Activated CD4-positive, alpha-beta T cell treated with anti-CD3 and anti-CD28 coated beads, Interleukin-2, amount 10 ng/mL, durations not matched to agents 7 days and 5 days (primary cell): Measurements from ENCODE around the gene CRHR1. TPM values are rescaled to one million over a fixed set of nuclear protein-coding genes. Genes with fewer than 3 reads are reported as not detected.

Experiments
- CTCF ChIA-PET: fragments of 350-600 bp; sonication (Branson Sonifier 250); formaldehyde crosslinking; loops from one replicate; lab custom pipeline; 2021; ENCODE audit warnings: antibody characterized with exemption; lab: Charles Lee
- POLR2A ChIA-PET: fragments of 350-600 bp; sonication (Branson Sonifier 250); formaldehyde crosslinking; loops from one replicate; lab custom pipeline; 2021; ENCODE audit warnings: antibody characterized with exemption; lab: Charles Lee
- DNase-seq: peaks from one replicate; pipeline ENCODE4 v3.0.0-alpha.2; 2020
- H3K27ac Mint-ChIP-seq: one replicate; pipeline ENCODE4 v1.8.0; 2021; ENCODE audit warnings: mild to moderate bottlenecking, moderate library complexity, mixed read lengths
- H3K27me3 Mint-ChIP-seq: one replicate; pipeline ENCODE4 v1.8.0; 2021; ENCODE audit warnings: mixed read lengths
- H3K36me3 Mint-ChIP-seq: one replicate; pipeline ENCODE4 v1.8.0; 2021; ENCODE audit warnings: low read depth, mixed read lengths
- H3K4me1 Mint-ChIP-seq: one replicate; pipeline ENCODE4 v1.8.0; 2021; ENCODE audit warnings: mixed read lengths
- H3K4me3 Mint-ChIP-seq: one replicate; pipeline ENCODE4 v1.8.0; 2021; ENCODE audit warnings: mild to moderate bottlenecking, moderate library complexity, mixed read lengths
- H3K9me3 Mint-ChIP-seq: one replicate; pipeline ENCODE4 v1.8.0; 2021; ENCODE audit warnings: mixed read lengths
- total RNA-seq, 2 experiments: library from RNA; stranded (reverse); gene quantifications; one replicate each; pipeline ENCODE4 v1.2.3, GENCODE V29; 2021

Gene CRHR1
- total RNA-seq, 2 experiments from 2014 or later: not detected

GRCh38 chr17:45750779-45751440 is 33.2 kb upstream of the CRHR1 start:
- H3K27ac Mint-ChIP-seq: no peak overlapping the region
- no peaks in the 10 kb centered on the region for H3K9me3 Mint-ChIP-seq
- POLR2A ChIA-PET: no interaction called here
- no peaks in the 10 kb centered on the region for H3K4me1 Mint-ChIP-seq
- DNase-seq: no peak
- no peak overlapping the region for H3K4me3 Mint-ChIP-seq
- CTCF ChIA-PET: no interaction called here
- H3K36me3 Mint-ChIP-seq: no peaks in the 10 kb centered on the region
- peaks cover 9% of the 10 kb centered on the region for H3K27me3 Mint-ChIP-seq

DNA sequence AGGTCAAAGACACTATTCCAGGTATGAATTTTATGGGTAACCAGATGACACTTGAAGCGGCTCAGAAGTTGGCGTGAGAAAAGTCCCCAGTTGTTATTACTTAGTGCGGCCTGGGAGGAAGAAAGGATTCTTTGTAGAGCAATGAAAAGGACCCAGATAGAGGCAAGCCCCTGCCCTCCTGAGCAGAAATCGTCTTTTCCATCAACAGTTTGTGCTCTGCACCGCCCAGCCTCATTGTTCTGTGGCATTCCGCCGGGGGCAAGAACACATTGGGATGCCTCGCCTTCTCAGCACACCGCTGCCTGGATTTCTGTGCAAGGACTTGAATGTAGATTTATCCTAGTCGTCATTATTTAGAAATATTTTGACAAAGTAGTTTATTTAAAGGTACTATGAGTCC is 32.7 kb upstream of the CRHR1 start:
- H3K4me1 Mint-ChIP-seq: no peaks in the 10 kb centered on the region
- peaks cover 9% of the 10 kb centered on the region for H3K27me3 Mint-ChIP-seq
- no peak overlapping the region for H3K4me3 Mint-ChIP-seq
- CTCF ChIA-PET: no interaction called here
- H3K27ac Mint-ChIP-seq: no peak overlapping the region
- H3K9me3 Mint-ChIP-seq: no peaks in the 10 kb centered on the region
- DNase-seq: no peak
- H3K36me3 Mint-ChIP-seq: no peaks in the 10 kb centered on the region
- POLR2A ChIA-PET: no interaction called here

DNA sequence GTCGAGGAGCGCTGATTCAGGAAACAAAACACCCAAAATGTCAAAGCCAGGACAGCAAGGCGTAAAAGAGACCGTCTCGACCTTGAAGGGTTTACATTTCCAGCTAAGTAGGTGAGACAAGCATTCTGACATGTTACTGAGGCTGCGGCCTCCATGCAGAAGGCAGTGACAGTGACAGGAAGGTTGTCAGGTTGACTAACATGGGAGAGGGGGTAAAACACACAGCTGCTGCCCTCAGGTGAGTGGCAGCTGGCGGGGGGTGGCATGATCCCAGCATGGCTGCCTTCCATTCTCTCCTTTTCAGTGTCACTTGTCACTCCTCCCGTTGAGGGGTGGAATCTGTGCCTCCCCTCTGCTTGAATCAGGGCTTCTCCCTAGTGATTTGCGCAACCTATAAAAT is 31.9 kb upstream of the CRHR1 start:
- ChIA-PET CTCF (no interaction called here), POLR2A (no interaction called here)
- H3K4me1 Mint-ChIP-seq: no peaks in the 10 kb centered on the region
- no peak overlapping the region for H3K27ac Mint-ChIP-seq
- H3K9me3 Mint-ChIP-seq: no peaks in the 10 kb centered on the region
- DNase-seq: no peak
- no peak overlapping the region for H3K4me3 Mint-ChIP-seq
- H3K27me3 Mint-ChIP-seq: peaks cover 9% of the 10 kb centered on the region
- no peaks in the 10 kb centered on the region for H3K36me3 Mint-ChIP-seq

- Mint-ChIP-seq H3K27me3 (peaks cover 6% of the 10 kb centered on the region), H3K36me3 (no peaks in the 10 kb centered on the region)
Measured at GRCh38 chr17:45753645-45754225, 30.4 kb upstream of the CRHR1 start.

DNA sequence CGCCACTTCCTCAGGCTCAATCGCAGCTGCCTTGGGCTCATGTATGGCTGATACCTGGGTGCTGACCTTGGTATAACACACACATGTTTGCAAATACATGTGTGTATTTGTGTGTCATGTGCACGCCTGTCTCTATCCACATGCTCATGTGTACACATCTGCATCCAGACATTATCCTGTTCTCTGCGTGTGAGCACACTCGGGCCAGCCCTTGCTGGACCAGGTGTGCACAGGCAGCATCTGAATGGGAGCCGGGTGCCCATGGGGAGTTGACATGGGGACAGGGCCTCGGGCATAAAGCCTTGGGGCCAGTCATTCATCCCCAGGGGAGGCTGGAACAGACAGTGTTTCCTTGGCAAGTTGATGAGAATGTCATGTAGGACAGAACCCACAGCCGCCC is 29.1 kb upstream of the CRHR1 start:
- Mint-ChIP-seq H3K27ac (no peak overlapping the region), H3K4me1 (no peaks in the 10 kb centered on the region), H3K9me3 (no peaks in the 10 kb centered on the region), H3K27me3 (peaks cover 6% of the 10 kb centered on the region), H3K36me3 (no peaks in the 10 kb centered on the region), H3K4me3 (no peak overlapping the region)
- CTCF ChIA-PET: interaction anchor here (0.6 kb wide), 1 partner anchor 111 kb away, joined by 3 read pairs; no protein-coding TSS in a partner anchor
- POLR2A ChIA-PET: no interaction called here
- DNase-seq: no peak

More at GRCh38 chr17:45753645-45754225, 30.4 kb upstream of the CRHR1 start:
- H3K9me3 Mint-ChIP-seq: no peaks in the 10 kb centered on the region
- no peak overlapping the region for H3K4me3 Mint-ChIP-seq
- ChIA-PET POLR2A (no interaction called here), CTCF (no interaction called here)
- no peak overlapping the region for H3K27ac Mint-ChIP-seq
- no peak for DNase-seq
- no peaks in the 10 kb centered on the region for H3K4me1 Mint-ChIP-seq

DNA sequence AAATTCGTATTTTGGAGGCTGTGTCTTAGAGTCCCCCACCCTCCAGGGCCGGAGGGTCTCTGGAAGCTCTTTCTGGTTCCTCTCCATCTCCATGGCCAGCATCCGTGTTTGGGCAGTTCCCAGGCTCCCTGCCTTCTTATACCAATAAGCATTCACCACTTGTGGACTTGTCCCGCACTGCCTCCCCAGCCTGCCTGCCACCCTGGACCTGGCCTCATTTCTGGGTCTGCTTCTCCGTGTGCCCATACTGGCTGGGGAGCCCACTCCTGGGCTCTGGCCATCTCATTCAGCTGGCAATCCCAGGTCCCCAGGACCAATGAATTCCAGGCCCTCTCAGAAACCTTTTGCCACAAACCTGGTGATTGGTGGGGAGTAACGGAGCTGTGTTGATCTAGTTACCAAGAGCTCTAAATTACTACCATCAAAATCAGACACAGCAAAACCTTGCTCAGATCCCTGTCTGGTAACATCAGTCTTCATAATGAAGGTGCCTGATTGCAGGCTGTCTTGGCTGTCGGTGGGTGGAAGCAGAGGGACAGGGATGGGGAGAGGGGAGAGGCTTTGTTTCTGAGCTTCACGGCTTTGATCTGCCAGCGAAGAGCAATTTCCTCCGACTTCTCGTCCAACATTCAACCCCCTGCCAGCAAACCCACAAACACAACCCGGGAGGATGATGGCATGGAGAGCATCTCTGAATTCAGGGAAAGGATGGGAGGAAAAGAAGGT is 27.7 kb upstream of the CRHR1 start:
- CTCF ChIA-PET: interaction anchor here (1.4 kb wide), 1 partner anchor 10 kb away, joined by 3 read pairs; no protein-coding TSS in a partner anchor
- no peak overlapping the region for H3K4me3 Mint-ChIP-seq

DNA sequence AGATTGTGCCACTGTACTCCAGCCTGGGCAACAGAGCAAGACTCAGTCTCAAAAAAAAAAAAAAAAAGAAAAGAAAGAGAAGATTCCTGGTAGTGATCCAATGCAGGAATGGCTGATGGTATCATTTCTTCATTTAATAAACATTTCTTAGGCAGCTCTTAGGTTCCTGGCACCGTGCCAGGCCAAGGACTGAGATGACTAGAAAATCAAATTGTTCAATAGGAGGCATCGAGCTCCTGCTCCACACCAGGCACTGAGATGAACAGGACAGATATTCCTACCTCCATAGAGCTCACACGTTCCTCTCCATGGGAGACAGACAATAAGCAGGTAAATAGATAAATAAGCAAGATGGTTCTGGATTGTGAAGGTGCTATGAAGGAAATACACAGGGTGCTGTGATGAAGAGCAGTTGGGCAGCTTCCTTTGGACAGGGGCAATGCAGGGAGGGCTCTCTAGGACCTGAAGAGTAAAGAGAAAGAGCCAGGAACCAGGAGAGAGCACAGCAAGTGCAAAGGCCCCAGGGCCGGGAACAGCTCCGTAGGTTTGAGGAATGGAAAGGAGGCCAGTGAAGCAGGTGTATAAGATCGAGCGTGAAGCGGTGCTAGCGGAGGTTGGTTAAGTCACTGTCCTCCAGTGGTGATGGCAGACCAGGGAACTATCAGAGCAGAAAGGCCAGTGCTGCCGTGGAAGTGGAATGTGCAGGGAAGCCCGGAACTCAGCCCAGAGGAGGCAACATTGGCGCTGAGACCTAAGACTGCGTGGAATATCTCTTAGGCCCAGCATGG is 26.5 kb upstream of the CRHR1 start:
- Mint-ChIP-seq H3K4me1 (no peaks in the 10 kb centered on the region), H3K27me3 (peaks cover 4% of the 10 kb centered on the region), H3K4me3 (no peak overlapping the region), H3K9me3 (no peaks in the 10 kb centered on the region), H3K27ac (no peak overlapping the region), H3K36me3 (no peaks in the 10 kb centered on the region)
- ChIA-PET POLR2A (no interaction called here), CTCF (interaction anchor here (1.2 kb wide), 1 partner anchor 10 kb away, joined by 4 read pairs; no protein-coding TSS in a partner anchor)
- DNase-seq: no peak

More for the DNA sequence above, 27.7 kb upstream of the CRHR1 start:
- POLR2A ChIA-PET: no interaction called here
- Mint-ChIP-seq H3K27me3 (peaks cover 6% of the 10 kb centered on the region), H3K27ac (no peak overlapping the region), H3K4me1 (no peaks in the 10 kb centered on the region), H3K36me3 (no peaks in the 10 kb centered on the region), H3K9me3 (no peaks in the 10 kb centered on the region)
- DNase-seq: no peak

DNA sequence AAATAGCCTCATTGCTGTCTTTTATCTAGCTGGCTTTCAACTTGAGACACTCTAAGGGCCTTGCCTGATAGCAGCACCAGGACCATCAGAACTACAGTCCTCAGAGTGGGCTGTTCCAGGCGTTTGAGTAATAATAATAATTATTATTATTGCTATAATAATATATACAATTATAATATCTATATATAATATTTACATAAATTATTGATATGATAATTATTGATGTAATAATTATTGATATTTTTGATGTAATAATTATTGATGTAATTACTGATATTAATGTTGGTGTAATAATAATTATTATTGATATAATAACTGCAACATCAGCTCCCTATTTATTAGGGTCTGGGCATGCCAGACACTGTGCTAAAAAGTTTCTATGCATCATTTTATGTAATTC is 25.6 kb upstream of the CRHR1 start:
- H3K4me3 Mint-ChIP-seq: no peak overlapping the region
- H3K36me3 Mint-ChIP-seq: no peaks in the 10 kb centered on the region
- POLR2A ChIA-PET: no interaction called here
- H3K9me3 Mint-ChIP-seq: no peaks in the 10 kb centered on the region
- no peaks in the 10 kb centered on the region for H3K4me1 Mint-ChIP-seq
- no peak overlapping the region for H3K27ac Mint-ChIP-seq
- CTCF ChIA-PET: no interaction called here
- no peak for DNase-seq
- H3K27me3 Mint-ChIP-seq: peaks cover 4% of the 10 kb centered on the region

GRCh38 chr17:45759761-45760160 is 24.4 kb upstream of the CRHR1 start:
- Mint-ChIP-seq H3K9me3 (no peaks in the 10 kb centered on the region), H3K4me1 (no peaks in the 10 kb centered on the region), H3K4me3 (no peak overlapping the region), H3K36me3 (no peaks in the 10 kb centered on the region), H3K27me3 (peaks cover 10% of the 10 kb centered on the region), H3K27ac (no peak overlapping the region)
- CTCF ChIA-PET: no interaction called here
- POLR2A ChIA-PET: no interaction called here
- no peak for DNase-seq

- ChIA-PET POLR2A (no interaction called here), CTCF (no interaction called here)
- Mint-ChIP-seq H3K4me3 (no peak overlapping the region), H3K27me3 (peaks cover 6% of the 10 kb centered on the region), H3K9me3 (no peaks in the 10 kb centered on the region), H3K36me3 (no peaks in the 10 kb centered on the region), H3K4me1 (no peaks in the 10 kb centered on the region), H3K27ac (no peak overlapping the region)
- no peak for DNase-seq
Measured at GRCh38 chr17:45761957-45762565, 22.1 kb upstream of the CRHR1 start.

GRCh38 chr17:45763182-45763581 is 20.9 kb upstream of the CRHR1 start:
- Mint-ChIP-seq H3K36me3 (no peaks in the 10 kb centered on the region), H3K4me1 (no peaks in the 10 kb centered on the region), H3K9me3 (no peaks in the 10 kb centered on the region), H3K4me3 (no peak overlapping the region), H3K27ac (no peak overlapping the region), H3K27me3 (peaks cover 8% of the 10 kb centered on the region)
- POLR2A ChIA-PET: no interaction called here
- no peak for DNase-seq
- CTCF ChIA-PET: interaction anchor here (0.7 kb wide), 1 partner anchor 191 kb away, joined by 4 read pairs; no protein-coding TSS in a partner anchor

DNA sequence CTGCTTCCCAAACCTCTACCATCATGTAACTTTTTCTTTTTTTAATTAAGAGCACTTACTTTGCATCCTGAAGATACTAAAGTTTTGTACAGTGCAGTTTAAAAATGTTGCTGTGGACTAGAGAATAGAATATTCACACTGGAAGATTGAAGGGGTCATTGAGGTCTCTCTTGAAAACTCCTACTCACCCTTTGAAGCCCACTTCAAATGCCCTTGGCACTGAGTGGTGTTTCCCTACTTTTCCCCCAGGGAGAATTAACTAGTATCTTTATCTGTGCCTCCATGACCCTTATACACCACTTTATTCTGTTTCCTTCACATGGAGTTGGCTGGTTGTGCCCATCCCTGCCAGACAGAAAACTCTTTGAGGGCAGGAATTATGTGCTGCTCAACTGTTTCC is 19.6 kb upstream of the CRHR1 start:
- ChIA-PET CTCF (interaction anchor here (0.5 kb wide), 1 partner anchor 255 kb away, joined by 3 read pairs; no protein-coding TSS in a partner anchor), POLR2A (no interaction called here)
- H3K4me1 Mint-ChIP-seq: no peaks in the 10 kb centered on the region
- no peak overlapping the region for H3K4me3 Mint-ChIP-seq
- H3K36me3 Mint-ChIP-seq: no peaks in the 10 kb centered on the region
- no peak for DNase-seq
- H3K27me3 Mint-ChIP-seq: peaks cover 11% of the 10 kb centered on the region
- no peaks in the 10 kb centered on the region for H3K9me3 Mint-ChIP-seq
- H3K27ac Mint-ChIP-seq: no peak overlapping the region
